Measurements from ENCODE around the gene PREB.

DNA sequence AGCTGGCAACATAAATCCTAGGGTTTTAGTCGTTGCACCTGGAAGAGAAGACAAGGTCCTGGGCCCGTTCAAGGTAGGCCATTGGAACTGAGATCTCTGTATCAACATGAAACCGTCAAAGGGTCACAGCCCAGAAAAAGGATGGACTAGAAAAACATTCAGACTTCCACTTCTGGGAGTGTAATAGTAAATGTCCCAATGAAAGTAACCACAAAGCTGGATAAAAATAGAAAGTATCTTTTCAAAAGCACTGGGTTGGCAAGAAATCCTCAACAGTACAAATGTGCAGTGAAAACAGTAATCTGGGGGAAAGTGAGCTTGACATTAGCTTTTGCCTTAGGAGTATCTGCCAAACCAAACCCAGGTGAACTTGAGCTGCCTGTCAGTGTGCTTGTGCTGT lies 28.5 kb downstream of the PREB start:
- TF ChIP-seq EZH2phosphoT487 (IDR thresholded peaks at IDR 0.05; ENCODE audit: borderline replicate concordance, low read length), result no peak
- TF ChIP-seq, protein P1, sequence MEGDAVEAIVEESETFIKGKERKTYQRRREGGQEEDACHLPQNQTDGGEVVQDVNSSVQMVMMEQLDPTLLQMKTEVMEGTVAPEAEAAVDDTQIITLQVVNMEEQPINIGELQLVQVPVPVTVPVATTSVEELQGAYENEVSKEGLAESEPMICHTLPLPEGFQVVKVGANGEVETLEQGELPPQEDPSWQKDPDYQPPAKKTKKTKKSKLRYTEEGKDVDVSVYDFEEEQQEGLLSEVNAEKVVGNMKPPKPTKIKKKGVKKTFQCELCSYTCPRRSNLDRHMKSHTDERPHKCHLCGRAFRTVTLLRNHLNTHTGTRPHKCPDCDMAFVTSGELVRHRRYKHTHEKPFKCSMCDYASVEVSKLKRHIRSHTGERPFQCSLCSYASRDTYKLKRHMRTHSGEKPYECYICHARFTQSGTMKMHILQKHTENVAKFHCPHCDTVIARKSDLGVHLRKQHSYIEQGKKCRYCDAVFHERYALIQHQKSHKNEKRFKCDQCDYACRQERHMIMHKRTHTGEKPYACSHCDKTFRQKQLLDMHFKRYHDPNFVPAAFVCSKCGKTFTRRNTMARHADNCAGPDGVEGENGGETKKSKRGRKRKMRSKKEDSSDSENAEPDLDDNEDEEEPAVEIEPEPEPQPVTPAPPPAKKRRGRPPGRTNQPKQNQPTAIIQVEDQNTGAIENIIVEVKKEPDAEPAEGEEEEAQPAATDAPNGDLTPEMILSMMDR (IDR thresholded peaks at IDR 0.05; ENCODE audit: low read depth, low read length, poor library complexity, severe bottlenecking), result no peak
